Hepatocyte (in vitro differentiated cells): Measurements from ENCODE around the gene ZMYM4. TPM values are rescaled to one million over a fixed set of nuclear protein-coding genes. Genes with fewer than 3 reads are reported as not detected.

Experiments used
- DNase-seq: peaks from one replicate; pipeline ENCODE4 v3.0.0-alpha.2; 2016; ENCODE audit warnings: low spot score
- H2AFZ ChIP-seq: fragments of 200-600 bp; sonication (generic); 2 replicates; pipeline ENCODE4 v1.6.0; 2016; ENCODE audit warnings: antibody characterized with exemption, mild to moderate bottlenecking
- H3K27ac ChIP-seq: fragments of 200-600 bp; sonication (generic); 2 replicates; pipeline ENCODE4 v1.5.1; 2016; ENCODE audit warnings: mild to moderate bottlenecking
- H3K27me3 ChIP-seq: fragments of 200-600 bp; sonication (generic); 2 replicates; pipeline ENCODE4 v1.6.1; 2016
- H3K36me3 ChIP-seq: fragments of 200-600 bp; sonication (generic); replicated peaks from 2 replicates; pipeline ENCODE4 v1.5.1; 2016; ENCODE audit warnings: low read depth; ENCODE audit not compliant: insufficient read depth
- H3K4me1 ChIP-seq: fragments of 200-600 bp; sonication (generic); 2 replicates; pipeline ENCODE4 v1.5.1; 2016; ENCODE audit warnings: mild to moderate bottlenecking, moderate library complexity; ENCODE audit not compliant: insufficient read depth
- H3K4me2 ChIP-seq: fragments of 200-600 bp; sonication (generic); 2 replicates; pipeline ENCODE4 v1.6.0; 2016
- H3K4me3 ChIP-seq: fragments of 200-600 bp; sonication (generic); 2 replicates; pipeline ENCODE4 v1.5.1; 2016; ENCODE audit warnings: mild to moderate bottlenecking
- H3K79me2 ChIP-seq: fragments of 200-600 bp; sonication (generic); 2 replicates; pipeline ENCODE4 v1.6.0; 2017; ENCODE audit warnings: mild to moderate bottlenecking
- H3K9me2 ChIP-seq: fragments of 200-600 bp; sonication (generic); replicated peaks from 2 replicates; pipeline ENCODE4 v1.6.0; 2017; ENCODE audit warnings: mild to moderate bottlenecking; ENCODE audit not compliant: insufficient read depth
- H3K9me3 ChIP-seq: fragments of 200-600 bp; sonication (generic); 2 replicates; pipeline ENCODE4 v1.5.1; 2016; ENCODE audit warnings: low read depth, mild to moderate bottlenecking
- H4K20me1 ChIP-seq: fragments of 200-600 bp; sonication (generic); 2 replicates; pipeline ENCODE4 v1.6.0; 2016; ENCODE audit warnings: mild to moderate bottlenecking; ENCODE audit not compliant: insufficient read depth, poor library complexity, severe bottlenecking
- EZH2 ChIP-seq: fragments of 200-600 bp; sonication (generic); IDR thresholded peaks from 2 replicates; pipeline ENCODE4 v1.6.1; 2016; ENCODE audit warnings: antibody characterized with exemption, mild to moderate bottlenecking, borderline replicate concordance
- EZH2phosphoT487 ChIP-seq: fragments of 200-600 bp; sonication (generic); IDR thresholded peaks from one replicate; pipeline ENCODE4 v1.6.1; 2018; ENCODE audit warnings: antibody characterized with exemption, mild to moderate bottlenecking, low read depth, moderate library complexity; ENCODE audit not compliant: unreplicated experiment, severe bottlenecking
- WGBS: methylation state at CpG from one replicate; pipeline ENCODE4 v1.1.6; 2016; ENCODE audit warnings: low lambda C conversion rate; ENCODE audit errors: missing lambda C conversion rate; 5-methylcytosine and 5-hydroxymethylcytosine counted together
- polyA plus RNA-seq: library from polyadenylated mRNA; unstranded; fragments of >200 nt; fragmentation: Nextera tagmentation; extraction: Ambion mirVana; gene quantifications from 2 replicates; pipeline ENCODE4 v1.2.1, GENCODE V29; 2016
- total RNA-seq: library from RNA; depleted of rRNA; stranded (reverse); fragments of >200 nt; gene quantifications from 2 replicates; pipeline ENCODE4 v1.2.3, GENCODE V29; 2014
- TF ChIP-seq, protein P1 (sequence below): fragments of 200-600 bp; sonication (generic); IDR thresholded peaks from 2 replicates; pipeline ENCODE4 v1.5.1; 2016; ENCODE audit warnings: antibody characterized with exemption, mild to moderate bottlenecking; ENCODE audit not compliant: poor library complexity

The ZMYM4 gene
- total and polyA plus RNA-seq, 2 experiments from 2014 or later, result 17.6 to 43.4 TPM

DNA sequence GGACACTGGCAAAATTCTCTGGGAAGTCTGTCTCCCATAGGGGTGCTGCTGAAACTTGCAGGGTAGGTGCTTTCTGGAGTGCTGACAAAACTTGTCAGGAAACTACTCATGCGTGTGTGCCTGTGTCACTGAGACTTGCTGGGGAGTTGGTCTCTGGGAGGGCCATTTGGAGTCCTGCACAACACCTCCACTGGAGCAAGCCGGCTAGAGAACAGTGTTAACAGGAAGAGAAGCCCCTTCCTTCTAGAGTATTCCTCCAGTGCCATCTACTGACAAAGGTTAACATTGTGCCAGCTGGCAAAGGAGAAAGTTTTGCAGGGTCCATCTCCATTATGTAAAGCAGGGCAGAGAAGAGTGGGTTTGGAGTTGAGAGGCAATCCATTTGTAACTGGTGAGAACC is 30.0 kb downstream of the ZMYM4 start:
- H3K79me2 ChIP-seq, result peaks cover 83% of the 10 kb centered on the region
- TF ChIP-seq, protein P1, sequence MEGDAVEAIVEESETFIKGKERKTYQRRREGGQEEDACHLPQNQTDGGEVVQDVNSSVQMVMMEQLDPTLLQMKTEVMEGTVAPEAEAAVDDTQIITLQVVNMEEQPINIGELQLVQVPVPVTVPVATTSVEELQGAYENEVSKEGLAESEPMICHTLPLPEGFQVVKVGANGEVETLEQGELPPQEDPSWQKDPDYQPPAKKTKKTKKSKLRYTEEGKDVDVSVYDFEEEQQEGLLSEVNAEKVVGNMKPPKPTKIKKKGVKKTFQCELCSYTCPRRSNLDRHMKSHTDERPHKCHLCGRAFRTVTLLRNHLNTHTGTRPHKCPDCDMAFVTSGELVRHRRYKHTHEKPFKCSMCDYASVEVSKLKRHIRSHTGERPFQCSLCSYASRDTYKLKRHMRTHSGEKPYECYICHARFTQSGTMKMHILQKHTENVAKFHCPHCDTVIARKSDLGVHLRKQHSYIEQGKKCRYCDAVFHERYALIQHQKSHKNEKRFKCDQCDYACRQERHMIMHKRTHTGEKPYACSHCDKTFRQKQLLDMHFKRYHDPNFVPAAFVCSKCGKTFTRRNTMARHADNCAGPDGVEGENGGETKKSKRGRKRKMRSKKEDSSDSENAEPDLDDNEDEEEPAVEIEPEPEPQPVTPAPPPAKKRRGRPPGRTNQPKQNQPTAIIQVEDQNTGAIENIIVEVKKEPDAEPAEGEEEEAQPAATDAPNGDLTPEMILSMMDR, result peak; percentile 51
- TF ChIP-seq EZH2, result no peak
- no peak overlapping the region for H3K27ac ChIP-seq
- H4K20me1 ChIP-seq, result peaks cover 21% of the 10 kb centered on the region
- no peaks in the 10 kb centered on the region for H3K9me3 ChIP-seq
- H3K4me2 ChIP-seq, result no peak overlapping the region
- no peaks in the 10 kb centered on the region for H3K4me1 ChIP-seq
- H2AFZ ChIP-seq, result no peak overlapping the region
- no peaks in the 10 kb centered on the region for H3K36me3 ChIP-seq
- WGBS, result 70% methylated on average over 2 of the region's 2 CpGs
- no peaks in the 10 kb centered on the region for H3K27me3 ChIP-seq
- H3K9me2 ChIP-seq, result no peaks in the 10 kb centered on the region
- peak; percentile 48 for DNase-seq
- no peak overlapping the region for H3K4me3 ChIP-seq

- Histone ChIP-seq H3K9me3 (no peaks in the 10 kb centered on the region), H3K9me2 (no peaks in the 10 kb centered on the region), H2AFZ (no peak overlapping the region), H3K79me2 (peaks cover 83% of the 10 kb centered on the region), H3K4me2 (no peak overlapping the region), H4K20me1 (peaks cover 23% of the 10 kb centered on the region), H3K36me3 (no peaks in the 10 kb centered on the region), H3K4me3 (no peak overlapping the region), H3K4me1 (no peaks in the 10 kb centered on the region), H3K27ac (no peak overlapping the region), H3K27me3 (no peaks in the 10 kb centered on the region)
- WGBS, result 100% methylated on average over 1 of the region's 1 CpG
- no peak for DNase-seq
- TF ChIP-seq EZH2 (no peak), EZH2phosphoT487 (no peak)
- TF ChIP-seq, protein P1, result no peak
Measured at GRCh38 chr1:35300376-35300775, 31.9 kb downstream of the ZMYM4 start.

- Histone ChIP-seq H3K4me3 (no peak overlapping the region), H3K79me2 (peaks cover 92% of the 10 kb centered on the region), H3K9me3 (no peaks in the 10 kb centered on the region), H3K9me2 (no peaks in the 10 kb centered on the region), H3K27ac (no peak overlapping the region), H3K4me2 (no peak overlapping the region), H3K36me3 (no peaks in the 10 kb centered on the region), H2AFZ (no peak overlapping the region), H4K20me1 (peaks cover 21% of the 10 kb centered on the region), H3K27me3 (no peaks in the 10 kb centered on the region), H3K4me1 (no peaks in the 10 kb centered on the region)
- DNase-seq, result no peak
- 78% methylated on average over 7 of the region's 7 CpGs for WGBS
- TF ChIP-seq, protein P1, result no peak
- TF ChIP-seq EZH2phosphoT487, result no peak
- TF ChIP-seq EZH2, result no peak
Measured at GRCh38 chr1:35301674-35302392, 33.3 kb downstream of the ZMYM4 start.
